Gastroesophageal sphincter (tissue), 3 donors: Measurements from ENCODE around the gene NFATC3.

ENCODE experiments used
- CTCF ChIP-seq, 4 experiments: fragments of 200-600 bp in 2 of 4; fragments of 450-650 bp in 2 of 4; sonication (generic) in 1 of 4; IDR thresholded peaks; one replicate each; pipeline ENCODE4 v1.5.1; 2017 to 2019; ENCODE audit warnings: antibody characterized with exemption in 4 of 4, mild to moderate bottlenecking in 2 of 4, moderate library complexity in 2 of 4
- POLR2A ChIP-seq, 2 donors: fragments of 450-650 bp; IDR thresholded peaks; one replicate each; pipeline ENCODE4 v1.6.1; 2017; ENCODE audit warnings: antibody characterized with exemption in 2 of 2, mild to moderate bottlenecking in 2 of 2, moderate library complexity in 1 of 2
- POLR2AphosphoS5 ChIP-seq: sonication (generic); formaldehyde crosslinking; IDR thresholded peaks from one replicate; pipeline ENCODE4 v1.6.1; 2017; ENCODE audit warnings: antibody characterized with exemption

GRCh38 chr16:68047987-68048386 lies 37.2 kb upstream of the NFATC3 start:
- TF ChIP-seq POLR2A (IDR thresholded peaks at IDR 0.05) (no peak), POLR2AphosphoS5 (no peak), CTCF (IDR thresholded peaks at IDR 0.05) (no peak)
